ENCODE data around the gene ZMIZ1.

ZMIZ1 gene

GRCh38 chr10:79158402-79159097 is 89.8 kb downstream of the ZMIZ1 start:
- peak overlapping the region; percentile 69 for H2BK5ac ChIP-seq (ENCODE audit: low read depth, low read length, poor library complexity)
- peak overlapping the region; percentile 80 for H3K27ac ChIP-seq (ENCODE audit: low read depth, low read length)
- H3K4me3 ChIP-seq (ENCODE audit: low read depth, low read length) = no peak overlapping the region
- no peaks in the 10 kb centered on the region for H3K27me3 ChIP-seq (ENCODE audit: insufficient read depth, low read length)
- peak overlapping the region; percentile 26 for H3K14ac ChIP-seq (ENCODE audit: low read length)
- peak overlapping the region; percentile 12 for H4K8ac ChIP-seq (ENCODE audit: low read depth, low read length)
- H3K79me1 ChIP-seq (ENCODE audit: low read length) = peaks cover 39% of the 10 kb centered on the region
- H3K18ac ChIP-seq (ENCODE audit: low read length) = peak overlapping the region; percentile 90
- H3K4me2 ChIP-seq (ENCODE audit: low read length) = no peak overlapping the region
- H3K9me3 ChIP-seq (ENCODE audit: insufficient read depth, low read depth, low read length) = no peaks in the 10 kb centered on the region
- peak overlapping the region; percentile 75 for H3K4ac ChIP-seq (ENCODE audit: low read depth, low read length)
- peak overlapping the region; percentile 84 for H2BK120ac ChIP-seq (ENCODE audit: insufficient read depth, low read length, poor library complexity)
- no peak overlapping the region for H3K23ac ChIP-seq (ENCODE audit: low read length)
- H2AFZ ChIP-seq (ENCODE audit: insufficient read depth, low read length, poor library complexity) = peak overlapping the region; percentile 46
- no CpG with 5 or more reads among the region's 9 CpGs for WGBS (ENCODE audit: extremely low coverage, insufficient coverage, insufficient read length)
- no peak overlapping the region for H3K9ac ChIP-seq (ENCODE audit: low read length)
- H3K4me1 ChIP-seq (ENCODE audit: control insufficient read depth in 1 of 2, insufficient read depth in 2 of 2, low read length in 2 of 2) = peaks cover 51 to 58% of the 10 kb centered on the region in 2 experiments
- peak overlapping the region; percentile 3 for H4K12ac ChIP-seq (ENCODE audit: low read depth, low read length)
- H2AK5ac ChIP-seq (ENCODE audit: low read length) = peak overlapping the region; percentile 66
- no peak for DNase-seq
- peaks cover 30 to 42% of the 10 kb centered on the region in 2 experiments for H3K36me3 ChIP-seq (ENCODE audit: control insufficient read depth in 1 of 2, insufficient read depth in 2 of 2, low read length in 2 of 2)
- peak overlapping the region; percentile 81 for H2BK12ac ChIP-seq (ENCODE audit: low read length)
- peaks cover 23% of the 10 kb centered on the region for H3K79me2 ChIP-seq (ENCODE audit: control insufficient read depth, insufficient read depth, low read length, poor library complexity)
- H4K91ac ChIP-seq (ENCODE audit: low read depth, low read length) = peak overlapping the region; percentile 68

GRCh38 chr10:79159141-79159651 is 90.4 kb downstream of the ZMIZ1 start:
- H2AK5ac ChIP-seq (ENCODE audit: low read length) = peak overlapping the region; percentile 46
- peak overlapping the region; percentile 26 for H3K14ac ChIP-seq (ENCODE audit: low read length)
- no peak overlapping the region for H3K4me3 ChIP-seq (ENCODE audit: low read depth, low read length)
- peaks cover 23% of the 10 kb centered on the region for H3K79me2 ChIP-seq (ENCODE audit: control insufficient read depth, insufficient read depth, low read length, poor library complexity)
- H3K36me3 ChIP-seq (ENCODE audit: control insufficient read depth in 1 of 2, insufficient read depth in 2 of 2, low read length in 2 of 2) = peaks cover 28 to 40% of the 10 kb centered on the region in 2 experiments
- H4K12ac ChIP-seq (ENCODE audit: low read depth, low read length) = no peak overlapping the region
- peaks cover 39% of the 10 kb centered on the region for H3K79me1 ChIP-seq (ENCODE audit: low read length)
- peak overlapping the region; percentile 68 for H4K91ac ChIP-seq (ENCODE audit: low read depth, low read length)
- WGBS (ENCODE audit: extremely low coverage, insufficient coverage, insufficient read length) = no CpG with 5 or more reads among the region's 18 CpGs
- H3K4me2 ChIP-seq (ENCODE audit: low read length) = peak overlapping the region; percentile 4
- no peak overlapping the region for H3K9ac ChIP-seq (ENCODE audit: low read length)
- peak overlapping the region; percentile 81 for H2BK12ac ChIP-seq (ENCODE audit: low read length)
- peak overlapping the region; percentile 52 for H4K8ac ChIP-seq (ENCODE audit: low read depth, low read length)
- DNase-seq = no peak
- H3K27ac ChIP-seq (ENCODE audit: low read depth, low read length) = peak overlapping the region; percentile 80
- H2AFZ ChIP-seq (ENCODE audit: insufficient read depth, low read length, poor library complexity) = no peak overlapping the region
- no peaks in the 10 kb centered on the region for H3K27me3 ChIP-seq (ENCODE audit: insufficient read depth, low read length)
- H3K4me1 ChIP-seq (ENCODE audit: control insufficient read depth in 1 of 2, insufficient read depth in 2 of 2, low read length in 2 of 2) = peaks cover 51 to 58% of the 10 kb centered on the region in 2 experiments
- H3K23ac ChIP-seq (ENCODE audit: low read length) = no peak overlapping the region
- H3K4ac ChIP-seq (ENCODE audit: low read depth, low read length) = peak overlapping the region; percentile 43
- peak overlapping the region; percentile 3 for H2BK5ac ChIP-seq (ENCODE audit: low read depth, low read length, poor library complexity)
- no peaks in the 10 kb centered on the region for H3K9me3 ChIP-seq (ENCODE audit: insufficient read depth, low read depth, low read length)
- peak overlapping the region; percentile 52 for H2BK120ac ChIP-seq (ENCODE audit: insufficient read depth, low read length, poor library complexity)
- peak overlapping the region; percentile 10 for H3K18ac ChIP-seq (ENCODE audit: low read length)

- Histone ChIP-seq H3K36me3 (ENCODE audit: control insufficient read depth in 1 of 2, insufficient read depth in 2 of 2, low read length in 2 of 2) (peaks cover 23 to 39% of the 10 kb centered on the region in 2 experiments), H2BK12ac (ENCODE audit: low read length) (peak overlapping the region; percentile 9), H2AK5ac (ENCODE audit: low read length) (no peak overlapping the region), H4K91ac (ENCODE audit: low read depth, low read length) (peak overlapping the region; percentile 68), H3K14ac (ENCODE audit: low read length) (no peak overlapping the region), H3K23ac (ENCODE audit: low read length) (no peak overlapping the region), H3K79me1 (ENCODE audit: low read length) (peaks cover 39% of the 10 kb centered on the region), H2BK120ac (ENCODE audit: insufficient read depth, low read length, poor library complexity) (no peak overlapping the region), H3K27ac (ENCODE audit: low read depth, low read length) (peak overlapping the region; percentile 80), H3K4me2 (ENCODE audit: low read length) (peak overlapping the region; percentile 25), H4K12ac (ENCODE audit: low read depth, low read length) (no peak overlapping the region), H3K4ac (ENCODE audit: low read depth, low read length) (peak overlapping the region; percentile 26), H2AFZ (ENCODE audit: insufficient read depth, low read length, poor library complexity) (peak overlapping the region; percentile 21), H3K79me2 (ENCODE audit: control insufficient read depth, insufficient read depth, low read length, poor library complexity) (peaks cover 23% of the 10 kb centered on the region), H4K8ac (ENCODE audit: low read depth, low read length) (peak overlapping the region; percentile 16), H3K4me1 (ENCODE audit: control insufficient read depth in 1 of 2, insufficient read depth in 2 of 2, low read length in 2 of 2) (peaks cover 51 to 56% of the 10 kb centered on the region in 2 experiments), H3K9ac (ENCODE audit: low read length) (no peak overlapping the region), H3K27me3 (ENCODE audit: insufficient read depth, low read length) (no peaks in the 10 kb centered on the region), H3K4me3 (ENCODE audit: low read depth, low read length) (no peak overlapping the region), H3K18ac (ENCODE audit: low read length) (peak overlapping the region; percentile 10), H2BK5ac (ENCODE audit: low read depth, low read length, poor library complexity) (peak overlapping the region; percentile 22), H3K9me3 (ENCODE audit: insufficient read depth, low read depth, low read length) (no peaks in the 10 kb centered on the region)
- WGBS (ENCODE audit: extremely low coverage, insufficient coverage, insufficient read length) = no CpG with 5 or more reads among the region's 15 CpGs
- no peak for DNase-seq
These were observed 91.0 kb downstream of the ZMIZ1 start for GRCh38 chr10:79159785-79160184.

GRCh38 chr10:79160191-79160590 is 91.4 kb downstream of the ZMIZ1 start:
- peaks cover 39% of the 10 kb centered on the region for H3K79me1 ChIP-seq (ENCODE audit: low read length)
- no peak overlapping the region for H2BK12ac ChIP-seq (ENCODE audit: low read length)
- peak overlapping the region; percentile 7 for H3K27ac ChIP-seq (ENCODE audit: low read depth, low read length)
- no peak for DNase-seq
- H4K12ac ChIP-seq (ENCODE audit: low read depth, low read length) = no peak overlapping the region
- WGBS (ENCODE audit: extremely low coverage, insufficient coverage, insufficient read length) = no CpG with 5 or more reads among the region's 4 CpGs
- no peak overlapping the region for H3K14ac ChIP-seq (ENCODE audit: low read length)
- H3K4me2 ChIP-seq (ENCODE audit: low read length) = no peak overlapping the region
- H4K8ac ChIP-seq (ENCODE audit: low read depth, low read length) = no peak overlapping the region
- H3K4me1 ChIP-seq (ENCODE audit: control insufficient read depth in 1 of 2, insufficient read depth in 2 of 2, low read length in 2 of 2) = peaks cover 51 to 54% of the 10 kb centered on the region in 2 experiments
- no peak overlapping the region for H2AK5ac ChIP-seq (ENCODE audit: low read length)
- peak overlapping the region; percentile 5 for H3K4ac ChIP-seq (ENCODE audit: low read depth, low read length)
- peaks cover 23% of the 10 kb centered on the region for H3K79me2 ChIP-seq (ENCODE audit: control insufficient read depth, insufficient read depth, low read length, poor library complexity)
- no peak overlapping the region for H2BK5ac ChIP-seq (ENCODE audit: low read depth, low read length, poor library complexity)
- H2AFZ ChIP-seq (ENCODE audit: insufficient read depth, low read length, poor library complexity) = no peak overlapping the region
- H3K9me3 ChIP-seq (ENCODE audit: insufficient read depth, low read depth, low read length) = no peaks in the 10 kb centered on the region
- H3K18ac ChIP-seq (ENCODE audit: low read length) = peak overlapping the region; percentile 57
- H3K9ac ChIP-seq (ENCODE audit: low read length) = no peak overlapping the region
- no peak overlapping the region for H2BK120ac ChIP-seq (ENCODE audit: insufficient read depth, low read length, poor library complexity)
- no peaks in the 10 kb centered on the region for H3K27me3 ChIP-seq (ENCODE audit: insufficient read depth, low read length)
- no peak overlapping the region for H4K91ac ChIP-seq (ENCODE audit: low read depth, low read length)
- peaks cover 27 to 43% of the 10 kb centered on the region in 2 experiments for H3K36me3 ChIP-seq (ENCODE audit: control insufficient read depth in 1 of 2, insufficient read depth in 2 of 2, low read length in 2 of 2)
- no peak overlapping the region for H3K23ac ChIP-seq (ENCODE audit: low read length)
- H3K4me3 ChIP-seq (ENCODE audit: low read depth, low read length) = no peak overlapping the region

All from trophoblast cell (in vitro differentiated cells and primary cell).